HEK293T (cell line): Measurements from ENCODE around the gene MGAT5B.

Experiments used
- CTCF ChIA-PET: fragments of 350-600 bp; formaldehyde crosslinking; extraction: SDS; loops from one replicate; lab custom pipeline; 2021; ENCODE audit warnings: antibody characterized with exemption, inconsistent platforms; lab: Yijun Ruan, JAX
- POLR2A ChIA-PET: fragments of 350-600 bp; formaldehyde crosslinking; extraction: SDS; loops from one replicate; lab custom pipeline; 2020; ENCODE audit warnings: antibody characterized with exemption, inconsistent platforms; lab: Yijun Ruan, JAX
- DNase-seq: peaks from one replicate; pipeline ENCODE4 v3.0.0; 2012; ENCODE audit warnings: mixed read lengths; ENCODE audit errors: extremely low spot score
- ARNT ChIP-seq: fragments of 450-650 bp; IDR thresholded peaks from 2 replicates; pipeline ENCODE4 v1.6.1; 2017; ENCODE audit warnings: mild to moderate bottlenecking
- BHLHE40 ChIP-seq: fragments of 450-650 bp; IDR thresholded peaks from 2 replicates; pipeline ENCODE4 v1.6.1; 2016; ENCODE audit warnings: mild to moderate bottlenecking, moderate library complexity, borderline replicate concordance
- CTBP1 ChIP-seq: fragments of 450-650 bp; IDR thresholded peaks from 2 replicates; pipeline ENCODE4 v1.6.1; 2016; ENCODE audit warnings: borderline replicate concordance
- ELF4 ChIP-seq: fragments of 450-650 bp; IDR thresholded peaks from 2 replicates; pipeline ENCODE4 v1.6.1; 2017; ENCODE audit warnings: antibody characterized with exemption
- FOXA1 ChIP-seq: fragments of 450-650 bp; IDR thresholded peaks from 2 replicates; pipeline ENCODE4 v1.6.1; 2016; ENCODE audit warnings: mild to moderate bottlenecking
- FOXK2 ChIP-seq: fragments of 450-650 bp; IDR thresholded peaks from 2 replicates; pipeline ENCODE4 v1.6.1; 2016; ENCODE audit warnings: mild to moderate bottlenecking
- FOXM1 ChIP-seq: fragments of 450-650 bp; IDR thresholded peaks from 2 replicates; pipeline ENCODE4 v1.6.1; 2017; ENCODE audit warnings: mild to moderate bottlenecking, borderline replicate concordance
- HDGF ChIP-seq: fragments of 450-650 bp; IDR thresholded peaks from 2 replicates; pipeline ENCODE4 v1.6.1; 2017; ENCODE audit warnings: antibody characterized with exemption, borderline replicate concordance
- L3MBTL2 ChIP-seq: fragments of 450-650 bp; conservative IDR thresholded peaks from 2 replicates; pipeline ENCODE4 v1.6.1; 2016; ENCODE audit warnings: mild to moderate bottlenecking
- LEF1 ChIP-seq: fragments of 450-650 bp; IDR thresholded peaks from 2 replicates; pipeline ENCODE4 v1.6.1; 2017; ENCODE audit warnings: mild to moderate bottlenecking, borderline replicate concordance
- NFRKB ChIP-seq: fragments of 450-650 bp; IDR thresholded peaks from 2 replicates; pipeline ENCODE4 v1.6.1; 2016; ENCODE audit warnings: mild to moderate bottlenecking, moderate library complexity
- PKNOX1 ChIP-seq: fragments of 450-650 bp; IDR thresholded peaks from 2 replicates; pipeline ENCODE4 v1.6.1; 2016
- SP1 ChIP-seq: fragments of 450-650 bp; IDR thresholded peaks from 2 replicates; pipeline ENCODE4 v1.6.1; 2017
- SUZ12 ChIP-seq: fragments of 450-650 bp; IDR thresholded peaks from 2 replicates; pipeline ENCODE4 v1.6.1; 2016; ENCODE audit warnings: mild to moderate bottlenecking
- TARDBP ChIP-seq: fragments of 450-650 bp; IDR thresholded peaks from 2 replicates; pipeline ENCODE4 v1.6.1; 2016
- ZNF384 ChIP-seq: fragments of 450-650 bp; IDR thresholded peaks from 2 replicates; pipeline ENCODE4 v1.6.1; 2016

The MGAT5B gene

GRCh38 chr17:76907352-76907751 lies 39.1 kb downstream of the MGAT5B start:
- no peak for DNase-seq
- CTCF ChIA-PET, result interaction anchor here (0.7 kb wide), 1 partner anchor 124 kb away, joined by 4 read pairs; no protein-coding TSS in a partner anchor

GRCh38 chr17:76909971-76910760 lies 42.0 kb downstream of the MGAT5B start:
- ChIA-PET CTCF (no interaction called here), POLR2A (no interaction called here)
- TF ChIP-seq CTBP1, result no peak
- no peak for TF ChIP-seq FOXA1
- no peak for TF ChIP-seq L3MBTL2
- DNase-seq, result peak; percentile 55

More at GRCh38 chr17:76907352-76907751, 39.1 kb downstream of the MGAT5B start:
- TF ChIP-seq SP1, result no peak
- TF ChIP-seq BHLHE40, result no peak
- POLR2A ChIA-PET, result no interaction called here

GRCh38 chr17:76911299-76912017 lies 43.3 kb downstream of the MGAT5B start:
- TF ChIP-seq SP1, result no peak
- TF ChIP-seq ZNF384, result no peak
- TF ChIP-seq LEF1, result no peak
- no peak for TF ChIP-seq ARNT
- no peak for TF ChIP-seq TARDBP
- no peak for TF ChIP-seq CTBP1
- no peak for TF ChIP-seq PKNOX1
- no peak for TF ChIP-seq FOXM1
- TF ChIP-seq FOXK2, result no peak
- no peak for TF ChIP-seq L3MBTL2
- no peak for TF ChIP-seq BHLHE40
- TF ChIP-seq HDGF, result no peak
- no peak for TF ChIP-seq FOXA1
- no peak for TF ChIP-seq NFRKB
- no peak for TF ChIP-seq ELF4
- TF ChIP-seq SUZ12, result no peak
- ChIA-PET POLR2A (no interaction called here), CTCF (no interaction called here)
- no peak for DNase-seq

GRCh38 chr17:76912421-76913164 lies 44.4 kb downstream of the MGAT5B start:
- no peak for TF ChIP-seq L3MBTL2
- TF ChIP-seq FOXK2, result no peak
- TF ChIP-seq CTBP1, result no peak
- TF ChIP-seq ZNF384, result no peak
- TF ChIP-seq FOXA1, result no peak
- no peak for TF ChIP-seq SUZ12
- TF ChIP-seq FOXM1, result no peak
- TF ChIP-seq TARDBP, result no peak
- no peak for TF ChIP-seq BHLHE40
- no peak for TF ChIP-seq LEF1
- TF ChIP-seq ARNT, result no peak
- TF ChIP-seq ELF4, result no peak
- TF ChIP-seq HDGF, result no peak
- no peak for TF ChIP-seq PKNOX1
- TF ChIP-seq NFRKB, result no peak
- no peak for TF ChIP-seq SP1
- POLR2A ChIA-PET, result no interaction called here
- CTCF ChIA-PET, result no interaction called here
- DNase-seq, result no peak

- POLR2A ChIA-PET, result no interaction called here
- no peak for DNase-seq
- TF ChIP-seq HDGF (no peak), SP1 (no peak), ZNF384 (no peak), SUZ12 (no peak), FOXA1 (no peak), TARDBP (no peak), ARNT (no peak), FOXK2 (no peak), PKNOX1 (no peak), LEF1 (no peak), L3MBTL2 (no peak), NFRKB (no peak), ELF4 (no peak), CTBP1 (no peak), FOXM1 (no peak), BHLHE40 (no peak)
- CTCF ChIA-PET, result no interaction called here
Observed at GRCh38 chr17:76914937-76915336, 46.7 kb downstream of the MGAT5B start.
